ENCODE measurements around the gene LARP4B. TPM values are rescaled to one million over a fixed set of nuclear protein-coding genes. Genes with fewer than 3 reads are reported as not detected.
"Not testable (repeated sequence)": the region's sequence is repeated elsewhere in the genome, so short reads cannot be mapped to it uniquely, and the experiment has no call there.

LARP4B gene
- polyA plus RNA-seq, 2 of the 4 experiments (the other 2 are of a cell fraction) = 25.5 to 54.2 TPM

GRCh38 chr10:938941-939678 is 7.6 kb upstream of the LARP4B start:
- DNase-seq (ENCODE audit: low read depth in 1 of 2, low spot score in 1 of 2) = no peak
- Histone ChIP-seq H3K4me2 (no peak overlapping the region), H3K4me1 (no peaks in the 10 kb centered on the region), H3K9me3 (no peaks in the 10 kb centered on the region), H3K27ac (no peak overlapping the region), H3K4me3 (no peak overlapping the region)
- WGBS (ENCODE audit: missing lambda C conversion rate) = 82% methylated on average over 10 of the region's 10 CpGs
- peak in 1 of 2 experiments; percentile 41; a peak in 2 of 6 replicates for ATAC-seq
- CTCF ChIA-PET = interaction anchor here (0.7 kb wide), 1 partner anchor 78 kb away, joined by 3 read pairs; no protein-coding TSS in a partner anchor
- TF ChIP-seq ESRRA (IDR thresholded peaks at IDR 0.05; ENCODE audit: borderline replicate concordance, low read length) (no peak), RCOR1 (IDR thresholded peaks at IDR 0.05; ENCODE audit: low read depth, low read length) (no peak), BCL3 (IDR thresholded peaks at IDR 0.05) (no peak), CEBPB (IDR thresholded peaks at IDR 0.05) (no peak), EHF (CRISPR knock-in tag; IDR thresholded peaks at IDR 0.05) (no peak), RNF2 (IDR thresholded peaks at IDR 0.05; ENCODE audit: borderline replicate concordance, low read depth) (no peak), RAD21 (conservative IDR thresholded peaks at IDR 0.05 in 1 of 2, IDR thresholded peaks at IDR 0.05 in 1 of 2) (no peak), HDAC2 (IDR thresholded peaks at IDR 0.05) (no peak), BHLHE40 (IDR thresholded peaks at IDR 0.05; ENCODE audit: low read depth, low read length) (no peak), TP53 (CRISPR knock-in tag; IDR thresholded peaks at IDR 0.05) (no peak), NPAS2 (CRISPR knock-in tag; IDR thresholded peaks at IDR 0.05; ENCODE audit: borderline replicate concordance) (no peak), ATOH8 (CRISPR knock-in tag; IDR thresholded peaks at IDR 0.05; ENCODE audit: low read depth) (no peak), CHD4 (IDR thresholded peaks at IDR 0.05; ENCODE audit: borderline replicate concordance) (no peak), RFX5 (IDR thresholded peaks at IDR 0.05) (no peak), JUN (IDR thresholded peaks at IDR 0.05) (no peak), MYC (IDR thresholded peaks at IDR 0.05; ENCODE audit: borderline replicate concordance, low read length) (no peak), PBX3 (IDR thresholded peaks at IDR 0.05) (no peak), GATA3 (IDR thresholded peaks at IDR 0.05; ENCODE audit: borderline replicate concordance) (no peak), KDM5A (IDR thresholded peaks at IDR 0.05) (no peak)
- TF ChIP-seq, protein P1, sequence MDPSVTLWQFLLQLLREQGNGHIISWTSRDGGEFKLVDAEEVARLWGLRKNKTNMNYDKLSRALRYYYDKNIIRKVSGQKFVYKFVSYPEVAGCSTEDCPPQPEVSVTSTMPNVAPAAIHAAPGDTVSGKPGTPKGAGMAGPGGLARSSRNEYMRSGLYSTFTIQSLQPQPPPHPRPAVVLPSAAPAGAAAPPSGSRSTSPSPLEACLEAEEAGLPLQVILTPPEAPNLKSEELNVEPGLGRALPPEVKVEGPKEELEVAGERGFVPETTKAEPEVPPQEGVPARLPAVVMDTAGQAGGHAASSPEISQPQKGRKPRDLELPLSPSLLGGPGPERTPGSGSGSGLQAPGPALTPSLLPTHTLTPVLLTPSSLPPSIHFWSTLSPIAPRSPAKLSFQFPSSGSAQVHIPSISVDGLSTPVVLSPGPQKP (IDR thresholded peaks at IDR 0.05; ENCODE audit: low read depth, low read length) = no peak
- no peak for FAIRE-seq
- POLR2A ChIA-PET = no interaction called here

DNA sequence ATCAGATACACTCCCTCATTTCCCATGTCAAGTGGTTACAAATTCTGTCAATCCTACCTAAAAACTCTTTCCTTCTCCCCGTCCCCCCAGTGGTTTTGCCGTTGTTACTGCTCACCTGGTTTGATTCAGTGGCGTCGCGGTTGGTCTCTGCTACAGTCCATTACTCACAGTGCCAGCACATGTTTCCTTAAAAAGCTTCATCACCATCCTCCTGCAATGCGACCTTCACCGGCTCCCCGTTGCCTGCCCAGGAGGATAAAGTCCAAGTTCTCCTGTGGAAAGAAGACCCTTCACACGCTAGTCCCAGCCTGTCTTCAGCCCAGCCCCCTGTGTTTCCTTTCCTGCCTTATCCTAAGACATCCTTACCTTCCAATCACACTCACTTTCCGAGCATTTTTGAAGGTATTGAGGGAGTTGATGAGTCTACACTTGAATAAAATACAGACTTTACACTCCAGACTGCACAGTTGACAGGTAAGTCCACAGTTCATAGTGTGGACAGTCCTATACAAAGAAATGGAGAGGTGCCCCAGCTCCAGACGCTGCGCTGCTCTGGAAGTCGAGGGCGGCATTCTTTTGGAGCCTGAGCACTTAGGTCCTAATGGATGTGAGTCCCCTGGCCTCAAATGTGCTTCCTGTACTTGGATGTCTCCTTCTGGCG is 3.4 kb upstream of the LARP4B start:
- FAIRE-seq (no peak), ATAC-seq (no peak), DNase-seq (ENCODE audit: low read depth in 1 of 2, low spot score in 1 of 2) (no peak)
- Histone ChIP-seq H3K9me3 (no peaks in the 10 kb centered on the region), H3K27ac (no peak overlapping the region), H3K4me2 (no peak overlapping the region), H3K4me1 (peaks cover 11% of the 10 kb centered on the region; the same call in 2 of the 3 replicates), H3K4me3 (no peak overlapping the region)
- ChIA-PET POLR2A (no interaction called here), CTCF (no interaction called here)
- WGBS (ENCODE audit: missing lambda C conversion rate) = 84% methylated on average over 15 of the region's 15 CpGs
- no peak for TF ChIP-seq PBX3 (IDR thresholded peaks at IDR 0.05)
- no peak for TF ChIP-seq RFX5 (IDR thresholded peaks at IDR 0.05)
- no peak for TF ChIP-seq RARB (CRISPR knock-in tag; IDR thresholded peaks at IDR 0.05)
- TF ChIP-seq PHF8 (IDR thresholded peaks at IDR 0.05; ENCODE audit: borderline replicate concordance, low read depth) = no peak

DNA sequence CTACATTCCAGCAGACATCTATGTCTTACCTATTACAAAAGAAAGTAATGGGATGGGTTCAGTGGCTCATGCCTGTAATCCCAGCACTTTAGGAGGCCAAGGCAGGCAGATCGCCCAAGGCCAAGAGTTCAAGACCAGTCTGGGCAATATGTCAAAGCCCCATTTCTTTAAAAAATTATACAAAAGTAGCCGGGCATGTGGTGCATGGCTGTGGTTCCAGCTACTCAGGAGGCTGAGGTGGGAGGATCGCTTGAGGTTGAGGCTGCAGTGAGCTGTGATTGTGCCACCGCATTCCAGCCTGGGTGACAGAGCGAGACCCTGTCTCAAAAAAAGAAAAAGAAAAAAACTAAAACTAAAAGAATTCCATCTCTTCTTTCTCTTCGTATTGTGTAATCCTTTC is 2.7 kb upstream of the LARP4B start:
- CTCF ChIA-PET, FAIRE-seq, POLR2A ChIA-PET: not testable (repeated sequence)

More for the DNA sequence above, 2.7 kb upstream of the LARP4B start:
- DNase-seq (ENCODE audit: low read depth in 1 of 2, low spot score in 1 of 2); H3K4me3 ChIP-seq; H3K27ac ChIP-seq; ATAC-seq; H3K9me3 ChIP-seq; H3K4me2 ChIP-seq: not testable (repeated sequence)
- WGBS (ENCODE audit: missing lambda C conversion rate) = 94% methylated on average over 6 of the region's 6 CpGs
- H3K4me1 ChIP-seq = peaks cover 18% of the 10 kb centered on the region; the same call in 2 of the 3 replicates

All from A549 (cell line).